Activated gamma-delta T cell (primary cell): ENCODE measurements around the gene UBR4.

Experiments used
- DNase-seq: peaks from one replicate; lab custom pipeline; 2025; lab: John Stamatoyannopoulos, UW

Gene UBR4

DNA sequence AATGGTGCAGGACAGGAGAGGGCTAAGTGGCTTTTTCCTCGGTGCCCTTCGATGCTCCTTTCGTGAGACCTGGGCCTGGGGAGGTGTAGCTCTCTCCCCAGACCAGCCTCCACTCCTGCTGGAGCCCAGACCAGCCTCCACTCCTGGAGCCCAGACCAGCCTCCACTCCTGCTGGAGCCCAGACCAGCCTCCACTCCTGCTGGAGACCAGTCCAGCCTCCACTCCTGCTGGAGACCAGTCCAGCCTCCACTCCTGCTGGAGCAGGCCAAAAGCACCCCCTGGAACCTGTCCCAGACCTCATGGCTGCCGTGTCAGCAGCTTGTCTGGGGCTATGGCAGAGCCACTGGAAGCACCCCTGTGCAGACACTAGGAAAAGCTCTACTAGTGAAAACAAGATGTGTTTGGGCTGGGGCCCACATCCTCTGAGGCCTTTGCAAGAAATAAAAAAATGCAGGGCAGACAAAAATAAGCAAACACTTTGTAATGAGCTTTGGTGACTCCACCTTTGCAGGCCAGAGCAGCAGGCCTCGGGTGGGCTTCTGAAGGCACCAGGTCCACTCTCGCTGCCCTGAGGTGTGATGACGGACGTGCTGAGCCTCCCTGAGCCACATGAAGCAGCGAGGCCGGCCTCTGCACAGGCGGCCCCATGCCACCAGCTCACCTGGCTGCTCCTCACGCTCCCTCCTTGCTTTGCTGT is 137.6 kb downstream of the UBR4 start:
- DNase-seq = no peak

DNA sequence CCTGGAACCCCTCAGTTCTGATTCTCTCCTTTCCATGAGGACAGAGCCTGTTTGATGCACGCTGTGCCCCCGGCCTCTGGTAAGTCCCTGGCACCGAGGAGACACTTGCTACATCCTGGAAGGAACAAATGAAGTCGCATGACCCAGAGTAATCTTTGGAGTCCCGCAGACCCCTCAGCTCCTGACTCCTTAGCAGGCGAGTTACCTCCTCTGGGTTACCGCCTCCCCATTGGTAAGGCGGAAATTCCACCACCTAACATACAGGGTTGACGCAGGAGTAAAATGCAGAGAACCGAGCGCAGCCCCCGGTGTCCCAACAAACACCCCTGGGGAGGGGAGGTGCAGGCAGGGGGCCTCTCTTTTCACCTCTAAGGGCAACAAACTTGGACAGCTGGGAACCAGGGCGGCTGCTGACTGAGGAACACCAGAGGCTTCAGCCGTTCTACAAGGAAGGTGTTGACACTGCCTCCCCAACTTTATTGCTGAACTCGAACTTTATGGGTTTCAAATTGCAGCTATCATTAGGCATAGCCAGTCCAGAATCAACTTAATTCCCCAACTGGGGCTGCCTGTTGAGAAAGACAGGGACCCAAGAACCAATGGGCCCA is 138.3 kb downstream of the UBR4 start:
- DNase-seq = no peak

GRCh38 chr1:19070891-19071621 is 139.0 kb downstream of the UBR4 start:
- no peak for DNase-seq

DNA sequence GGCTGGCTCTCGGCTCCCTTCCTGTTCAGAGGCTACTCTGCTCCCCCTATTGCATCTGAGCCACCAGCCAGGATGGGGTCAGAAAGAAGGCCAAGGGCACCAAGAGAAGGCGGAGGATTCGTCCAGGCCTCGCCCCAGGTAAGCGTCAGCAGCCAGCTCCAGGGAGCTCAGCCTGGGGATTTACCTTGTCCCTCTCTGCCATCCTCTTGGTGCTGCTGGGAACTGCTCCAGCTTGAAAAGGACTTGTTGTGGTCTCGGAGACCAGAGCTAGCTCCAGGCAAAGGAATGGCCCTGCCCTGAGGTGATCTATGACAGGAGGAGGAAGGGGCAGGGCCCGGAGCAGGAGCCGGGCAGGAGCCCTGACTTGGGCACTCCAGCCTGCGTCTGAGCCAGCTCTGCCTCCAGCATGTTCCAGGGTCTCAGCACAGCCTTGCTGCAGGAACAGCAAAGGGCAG is 139.8 kb downstream of the UBR4 start:
- DNase-seq = no peak

- DNase-seq = no peak
Measured at GRCh38 chr1:19068639-19069276, 141.3 kb downstream of the UBR4 start.

DNA sequence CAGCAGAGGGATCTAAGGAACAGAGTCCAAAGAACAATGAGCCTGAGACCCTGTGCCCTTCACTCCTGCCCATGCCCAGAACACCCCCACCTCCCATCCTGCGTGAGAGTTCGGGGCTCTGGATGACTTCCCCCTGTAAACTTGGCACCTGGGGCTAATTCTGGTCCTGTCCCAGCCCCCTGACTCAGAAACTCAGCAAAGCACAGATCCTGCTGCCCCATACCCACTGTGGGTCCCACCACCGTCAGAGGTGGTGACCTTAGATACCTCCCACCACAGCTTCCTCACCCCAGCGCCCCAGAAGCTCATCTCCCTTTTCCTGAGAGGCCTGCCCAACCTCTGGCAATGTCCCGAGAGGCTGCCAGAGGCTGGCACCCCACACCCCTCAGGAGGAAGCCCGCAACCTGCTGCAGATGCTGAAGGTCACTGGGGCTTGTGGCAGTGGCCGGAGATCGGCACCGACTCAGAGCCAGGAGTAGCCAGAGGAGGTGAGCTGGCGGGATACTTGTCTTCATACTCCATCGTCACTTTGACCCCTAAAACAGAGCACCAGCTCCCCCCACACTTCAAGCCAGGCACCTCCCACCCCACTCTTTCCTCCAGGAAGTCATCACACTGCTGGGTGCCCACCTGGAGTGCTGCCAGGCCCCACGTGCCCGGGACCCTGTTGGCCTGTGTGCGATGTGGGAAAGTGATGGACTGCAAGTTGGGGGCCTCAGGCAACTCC is 142.0 kb downstream of the UBR4 start:
- no peak for DNase-seq

- no peak for DNase-seq
Measured at GRCh38 chr1:19067182-19067911, 142.7 kb downstream of the UBR4 start.

GRCh38 chr1:19066874-19067181 is 143.2 kb downstream of the UBR4 start:
- no peak for DNase-seq

DNA sequence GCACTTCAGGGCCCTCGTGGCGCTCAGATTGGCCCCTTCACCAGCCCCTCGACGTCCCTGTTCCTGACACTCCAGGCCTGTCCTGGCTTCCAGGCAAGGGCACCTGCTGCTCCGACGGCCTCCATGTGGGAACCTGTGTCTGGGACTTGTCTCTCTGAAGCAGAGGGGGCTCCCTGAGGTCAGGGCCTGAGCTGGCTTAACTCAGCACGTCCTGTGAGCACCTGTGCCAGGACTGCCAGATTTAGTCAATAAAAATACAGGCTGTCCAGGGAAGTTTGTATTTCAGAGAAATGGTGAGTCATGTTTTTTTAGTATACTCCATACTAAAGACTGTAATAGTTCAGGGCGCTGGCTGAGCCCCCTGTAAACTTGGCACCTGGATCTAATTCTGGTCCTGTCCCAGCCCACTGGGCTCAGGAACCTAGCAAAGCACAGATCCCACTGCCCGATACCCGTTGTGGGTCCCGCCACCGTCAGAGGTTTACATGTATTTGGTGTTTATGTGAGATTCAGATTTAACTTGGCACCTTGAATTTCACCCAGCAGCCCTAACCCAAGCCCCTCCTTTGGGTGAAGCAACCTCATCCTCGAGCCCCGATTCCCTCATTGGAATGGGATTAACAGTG is 143.7 kb downstream of the UBR4 start:
- DNase-seq = no peak

DNA sequence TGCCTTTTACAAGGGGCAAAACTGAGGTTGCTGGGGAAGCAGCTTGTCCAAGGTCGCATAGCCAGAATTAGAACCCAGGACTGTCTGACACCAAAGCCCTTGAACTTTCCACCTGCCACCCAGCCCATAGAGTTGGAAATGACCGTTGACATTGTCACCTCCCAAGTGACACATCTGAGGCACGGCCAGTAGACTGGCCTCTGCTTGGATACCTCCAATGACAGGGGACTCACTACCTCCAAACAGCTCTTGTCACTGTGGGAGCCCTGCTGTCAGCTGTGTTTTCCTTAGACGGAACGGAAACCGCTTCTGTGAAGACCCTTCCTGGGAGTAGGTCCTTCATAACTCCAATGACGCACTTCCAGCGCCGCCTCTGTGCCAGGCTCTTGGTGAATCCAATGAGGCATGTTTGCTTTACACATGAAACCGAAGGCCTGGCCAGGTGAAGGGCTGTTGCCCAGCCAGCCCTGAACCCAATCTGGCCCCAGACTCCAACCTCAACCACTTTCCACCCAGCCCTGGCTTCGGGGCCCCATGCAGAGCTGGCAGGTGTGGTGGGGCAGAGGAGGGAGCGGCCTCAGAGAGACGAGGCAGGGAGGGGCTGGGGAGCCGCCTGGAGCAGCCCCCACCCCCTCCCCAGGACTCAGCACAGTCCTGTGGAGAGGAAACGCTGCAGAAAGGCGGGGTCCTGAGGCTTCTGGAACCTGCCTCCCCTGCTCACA is 144.4 kb downstream of the UBR4 start:
- no peak for DNase-seq

GRCh38 chr1:19064906-19065450 is 145.1 kb downstream of the UBR4 start:
- no peak for DNase-seq

GRCh38 chr1:19063122-19063521 is 146.9 kb downstream of the UBR4 start:
- DNase-seq = no peak

DNA sequence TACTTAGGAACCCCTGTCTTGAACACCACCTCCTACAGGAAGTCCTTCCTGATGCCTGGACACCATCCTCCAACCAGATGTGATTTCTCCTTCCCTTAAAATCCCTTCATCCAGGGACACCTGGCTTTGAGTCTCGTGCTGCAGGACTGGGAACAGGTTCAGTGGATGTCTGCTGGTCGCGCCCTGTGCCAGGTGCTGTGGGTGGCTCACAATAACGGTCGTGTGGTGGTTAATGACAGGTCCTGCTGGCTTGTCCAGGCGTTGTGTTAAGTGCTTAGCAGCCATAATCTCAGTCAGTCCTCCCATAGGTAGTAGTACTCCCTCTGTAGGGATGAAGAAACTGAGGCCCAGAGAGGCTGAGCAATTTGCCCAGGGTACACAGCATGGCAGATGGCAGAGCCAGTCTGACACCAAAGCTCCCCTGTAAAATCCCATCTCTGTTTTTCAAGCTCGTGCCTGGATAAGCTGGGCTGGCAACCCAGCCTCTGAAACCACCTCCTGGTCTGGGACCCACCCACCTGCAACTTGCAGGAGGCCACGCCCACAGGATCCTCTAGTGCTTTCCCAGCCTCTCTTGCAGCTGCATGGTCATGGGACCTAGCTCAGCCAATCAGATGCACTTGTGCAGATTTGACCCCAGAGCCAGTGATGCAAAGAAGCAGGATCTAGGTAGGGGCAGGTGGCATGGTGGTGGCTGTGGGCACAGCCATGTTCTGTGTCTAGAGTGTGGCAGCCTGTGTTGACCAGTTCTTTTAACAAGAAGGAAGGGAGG is 147.6 kb downstream of the UBR4 start:
- DNase-seq = no peak

DNA sequence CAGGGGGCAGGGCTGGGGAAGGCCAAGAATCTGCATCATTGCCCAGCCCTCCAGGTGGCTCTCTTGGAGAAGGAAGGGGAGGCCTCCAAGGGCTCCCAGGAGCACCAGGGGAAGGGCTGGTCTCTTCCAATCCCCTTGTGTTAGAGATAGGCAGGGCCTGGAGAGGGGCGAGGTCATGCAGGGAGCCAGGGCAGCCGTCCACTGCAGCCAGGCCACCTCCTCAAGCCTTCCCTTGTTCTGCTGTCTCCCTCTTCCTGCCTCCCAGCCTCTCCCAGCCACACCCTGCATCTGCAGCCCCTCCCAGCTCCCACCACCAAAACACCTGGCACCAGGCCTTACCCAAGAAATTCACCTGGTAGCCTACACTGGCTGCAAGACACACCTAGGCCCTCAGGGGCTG is 148.3 kb downstream of the UBR4 start:
- no peak for DNase-seq

DNA sequence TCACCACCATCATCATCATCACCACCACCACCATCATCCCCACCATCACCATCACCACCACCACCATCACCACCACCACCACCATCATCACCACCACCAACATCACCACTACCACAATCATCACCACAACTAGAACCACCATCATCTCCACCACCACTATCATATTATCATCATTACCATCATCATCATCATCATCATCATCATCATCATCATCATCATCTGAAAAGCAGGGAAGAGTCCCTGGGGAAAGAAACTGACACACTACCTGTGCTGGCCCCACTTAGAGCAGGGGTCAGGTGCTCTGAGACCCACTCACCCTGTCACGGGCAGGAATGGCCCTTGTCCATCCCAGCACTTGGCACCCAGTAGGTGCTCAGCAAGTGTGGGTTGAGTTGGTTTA is 148.7 kb downstream of the UBR4 start:
- DNase-seq = no peak

GRCh38 chr1:19059773-19060172 is 150.3 kb downstream of the UBR4 start:
- DNase-seq = no peak

GRCh38 chr1:19058476-19058797 is 151.6 kb downstream of the UBR4 start:
- no peak for DNase-seq

DNA sequence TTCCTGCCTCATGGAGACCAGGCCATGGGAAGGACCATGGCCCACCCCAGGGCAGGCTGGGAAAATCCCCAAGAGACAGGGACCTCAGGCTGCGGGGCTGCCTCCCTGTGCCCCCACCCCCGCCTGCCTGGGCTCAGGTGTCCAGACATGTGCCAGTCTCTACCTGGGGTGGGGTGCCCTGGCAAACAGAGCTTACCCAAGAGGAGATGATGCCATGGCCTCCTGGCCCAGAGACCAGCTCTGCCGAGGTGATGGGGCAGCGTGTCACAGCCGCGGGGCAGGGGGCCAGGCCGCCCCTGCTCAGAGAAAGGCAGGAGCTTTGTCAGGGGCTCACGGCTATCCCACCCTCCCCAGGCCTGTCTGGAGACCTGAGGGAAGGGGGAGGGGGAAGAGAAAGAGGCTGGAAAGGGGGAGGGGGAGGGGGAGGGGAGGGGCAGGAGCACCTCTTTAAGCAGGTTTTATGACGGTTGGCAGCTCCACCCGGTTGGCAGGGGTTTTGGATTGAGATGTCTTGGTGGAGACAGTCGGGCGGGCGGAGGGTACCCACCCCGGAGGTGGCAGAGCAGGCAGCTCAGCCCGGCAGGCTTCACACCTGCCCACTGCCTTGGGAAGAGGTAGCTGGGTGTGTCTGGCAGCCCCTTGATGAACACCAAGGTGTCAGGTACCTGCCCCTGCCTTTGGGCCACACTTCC is 152.1 kb downstream of the UBR4 start:
- no peak for DNase-seq
